H1 (cell line): ENCODE measurements around the gene VCP. TPM values are rescaled to one million over a fixed set of nuclear protein-coding genes. Genes with fewer than 3 reads are reported as not detected.

Experiments used
- CTCF ChIA-PET: fragments of 300-600 bp; sonication (Branson Sonifier 250); formaldehyde crosslinking; loops from one replicate; lab custom pipeline; 2021; ENCODE audit not compliant: partially characterized antibody; lab: Charles Lee
- POLR2A ChIA-PET: fragments of 300-600 bp; sonication (Branson Sonifier 250); formaldehyde crosslinking; loops from one replicate; lab custom pipeline; 2021; ENCODE audit warnings: inconsistent platforms; ENCODE audit not compliant: partially characterized antibody; lab: Charles Lee
- DNase-seq, 2 experiments: peaks; one replicate each; pipeline versions ENCODE4 v3.0.0 to v3.0.0-alpha.2; 2010 to 2022; ENCODE audit warnings: low spot score in 2 of 2, low read depth in 1 of 2, mixed read lengths in 1 of 2
- FAIRE-seq: peaks from 2 replicates; lab custom pipeline; 2011; peaks lifted over from hg19 to GRCh38; lab: Jason Lieb, UNC
- H2AFZ ChIP-seq: 2 replicates; pipeline ENCODE4 v1.8.1; 2012; ENCODE audit warnings: low read length, inconsistent platforms
- H2AK5ac ChIP-seq: 2 replicates; pipeline ENCODE4 v1.6.1; 2013; ENCODE audit warnings: low read depth, low read length
- H2BK120ac ChIP-seq: replicated peaks from 2 replicates; pipeline ENCODE3; 2013; ENCODE audit warnings: low read depth, low read length, inconsistent platforms
- H2BK12ac ChIP-seq: 2 replicates; pipeline ENCODE4 v1.6.1; 2013; ENCODE audit warnings: low read depth, low read length
- H2BK15ac ChIP-seq: 2 replicates; pipeline ENCODE4 v1.6.1; 2013; ENCODE audit warnings: low read length
- H2BK20ac ChIP-seq: 2 replicates; pipeline ENCODE4 v1.6.1; 2013; ENCODE audit warnings: low read length
- H2BK5ac ChIP-seq: 2 replicates; pipeline ENCODE4 v1.6.1; 2013; ENCODE audit warnings: low read depth, low read length
- H3K14ac ChIP-seq: 2 replicates; pipeline ENCODE4 v1.6.1; 2013; ENCODE audit warnings: inconsistent platforms; ENCODE audit not compliant: insufficient read length
- H3K18ac ChIP-seq: 2 replicates; pipeline ENCODE4 v1.6.1; 2013; ENCODE audit warnings: low read length; ENCODE audit errors: extremely low read depth
- H3K23ac ChIP-seq: 2 replicates; pipeline ENCODE4 v1.6.1; 2013; ENCODE audit warnings: inconsistent platforms; ENCODE audit not compliant: insufficient read length
- H3K23me2 ChIP-seq: 2 replicates; pipeline ENCODE4 v1.6.1; 2013; ENCODE audit warnings: low read depth, low read length
- H3K27ac ChIP-seq: 2 replicates; pipeline ENCODE4 v1.6.1; 2011; ENCODE audit warnings: low read depth, low read length, inconsistent platforms
- H3K27me3 ChIP-seq, 4 experiments: replicated peaks in 1 of 4; 1 replicate in 1 of 4; 2 replicates in 3 of 4; pipeline versions ENCODE4 v1.6.1 to v1.8.1; 2011 to 2013; ENCODE audit warnings: low read length in 3 of 4, mild to moderate bottlenecking in 3 of 4, inconsistent platforms in 2 of 4, mixed read lengths in 2 of 4, moderate library complexity in 1 of 4; ENCODE audit not compliant: control insufficient read depth in 3 of 4, insufficient read depth in 3 of 4; ENCODE audit errors: extremely low read depth in 1 of 4
- H3K36me3 ChIP-seq, 4 experiments: 2 replicates each; pipeline versions ENCODE4 v1.6.1 to v1.8.1; 2011 to 2013; ENCODE audit warnings: mild to moderate bottlenecking in 4 of 4, low read length in 3 of 4, moderate library complexity in 2 of 4, control low read depth in 1 of 4, inconsistent platforms in 1 of 4; ENCODE audit not compliant: insufficient read depth in 4 of 4, control insufficient read depth in 2 of 4
- H3K4ac ChIP-seq: replicated peaks from 2 replicates; pipeline ENCODE3; 2013; ENCODE audit warnings: low read length, low read depth, mixed read lengths, inconsistent platforms; ENCODE audit not compliant: insufficient read length
- H3K4me1 ChIP-seq, 4 experiments: replicated peaks in 1 of 4; 1 replicate in 1 of 4; 2 replicates in 3 of 4; pipeline versions ENCODE4 v1.6.1 to v1.8.1; 2011 to 2013; ENCODE audit warnings: low read length in 3 of 4, inconsistent platforms in 2 of 4, mixed read lengths in 1 of 4; ENCODE audit not compliant: insufficient read depth in 4 of 4, control insufficient read depth in 3 of 4
- H3K4me2 ChIP-seq, 2 experiments: 2 replicates each; pipeline versions ENCODE4 v1.6.1 to v1.8.1; 2011 to 2013; ENCODE audit warnings: low read depth in 2 of 2, low read length in 2 of 2, control low read depth in 1 of 2, inconsistent platforms in 1 of 2, mild to moderate bottlenecking in 1 of 2; ENCODE audit not compliant: insufficient read depth in 1 of 2
- H3K4me3 ChIP-seq, 4 experiments: fragments of 200-600, 300-600 bp in 1 of 4; sonication (generic), shearing (Covaris generic), sonication (Bioruptor Twin) in 1 of 4; 2 replicates each; pipeline versions ENCODE4 v1.5.1 to v1.8.1; 2011 to 2016; ENCODE audit warnings: low read length in 4 of 4, low read depth in 3 of 4, control low read depth in 2 of 4, inconsistent platforms in 2 of 4, mild to moderate bottlenecking in 2 of 4, mixed read lengths in 1 of 4, moderate library complexity in 1 of 4; ENCODE audit not compliant: insufficient read depth in 2 of 4; ENCODE audit errors: extremely low read depth in 1 of 4
- H3K56ac ChIP-seq: replicated peaks from 2 replicates; pipeline ENCODE3; 2013; ENCODE audit warnings: low read depth, mild to moderate bottlenecking, mixed read lengths, low read length, inconsistent platforms; ENCODE audit not compliant: insufficient read length
- H3K79me1 ChIP-seq: 2 replicates; pipeline ENCODE4 v1.6.1; 2013; ENCODE audit warnings: low read depth, low read length, control low read depth
- H3K79me2 ChIP-seq, 2 experiments: 2 replicates each; pipeline versions ENCODE4 v1.6.1 to v1.8.1; 2012 to 2013; ENCODE audit warnings: low read length in 2 of 2, mild to moderate bottlenecking in 2 of 2, inconsistent platforms in 1 of 2; ENCODE audit not compliant: insufficient read depth in 2 of 2, control insufficient read depth in 1 of 2
- H3K9ac ChIP-seq, 4 experiments: replicated peaks in 1 of 4; 1 replicate in 1 of 4; 2 replicates in 3 of 4; pipeline versions ENCODE4 v1.6.1 to v1.8.1; 2011 to 2013; ENCODE audit warnings: low read depth in 3 of 4, low read length in 3 of 4, control low read depth in 2 of 4, mild to moderate bottlenecking in 2 of 4, moderate library complexity in 2 of 4, inconsistent platforms in 1 of 4; ENCODE audit errors: extremely low read depth in 1 of 4
- H3K9me3 ChIP-seq, 2 experiments: 2 replicates each; pipeline versions ENCODE4 v1.6.1 to v1.8.1; 2012 to 2013; ENCODE audit warnings: mild to moderate bottlenecking in 2 of 2, moderate library complexity in 2 of 2, control low read depth in 1 of 2, inconsistent platforms in 1 of 2, low read depth in 1 of 2, low read length in 1 of 2, mixed read lengths in 1 of 2; ENCODE audit not compliant: insufficient read depth in 2 of 2
- H4K20me1 ChIP-seq, 2 experiments: replicated peaks in 1 of 2; 2 replicates each; pipeline versions ENCODE3 to v1.8.1; 2011 to 2013; ENCODE audit warnings: inconsistent platforms in 2 of 2, low read length in 2 of 2, mild to moderate bottlenecking in 1 of 2; ENCODE audit not compliant: insufficient read depth in 2 of 2, control insufficient read depth in 1 of 2
- H4K5ac ChIP-seq: 2 replicates; pipeline ENCODE4 v1.6.1; 2013; ENCODE audit warnings: low read length, low read depth, mixed read lengths, inconsistent platforms; ENCODE audit not compliant: insufficient read length
- H4K8ac ChIP-seq: 2 replicates; pipeline ENCODE4 v1.8.0; 2013; ENCODE audit warnings: mild to moderate bottlenecking, moderate library complexity, low read length, inconsistent platforms; ENCODE audit not compliant: insufficient read depth; ENCODE audit errors: extremely low read depth
- H4K91ac ChIP-seq: replicated peaks from 2 replicates; pipeline ENCODE3; 2013; ENCODE audit warnings: low read length, mixed read lengths, inconsistent platforms; ENCODE audit not compliant: insufficient read length
- BCL11A ChIP-seq, 2 experiments: IDR thresholded peaks; one replicate each; pipeline ENCODE4 v1.6.1; 2011; ENCODE audit warnings: low read depth in 2 of 2, low read length in 2 of 2, mild to moderate bottlenecking in 2 of 2
- CHD1 ChIP-seq: IDR thresholded peaks from 2 replicates; pipeline ENCODE4 v1.6.1; 2012; ENCODE audit warnings: low read depth, low read length, improper control_type of control experiment
- CTCF ChIP-seq, 3 experiments: IDR thresholded peaks; 1 replicate in 2 of 3; 2 replicates in 1 of 3; pipeline versions ENCODE4 v1.5.1 to v1.6.1; 2011; ENCODE audit warnings: low read length in 3 of 3, mild to moderate bottlenecking in 3 of 3, inconsistent platforms in 2 of 3, low read depth in 1 of 3, moderate library complexity in 1 of 3; ENCODE audit not compliant: insufficient read depth in 1 of 3; ENCODE audit errors: control extremely low read depth in 1 of 3
- EP300 ChIP-seq, 2 experiments: IDR thresholded peaks; 1 replicate in 1 of 2; 2 replicates in 1 of 2; pipeline ENCODE4 v1.6.1; 2011 to 2012; ENCODE audit warnings: low read depth in 2 of 2, low read length in 2 of 2, mild to moderate bottlenecking in 2 of 2, borderline replicate concordance in 1 of 2, inconsistent platforms in 1 of 2, moderate library complexity in 1 of 2
- HDAC6 ChIP-seq: IDR thresholded peaks from one replicate; pipeline ENCODE4 v1.7.1; 2012; ENCODE audit warnings: low read depth, mild to moderate bottlenecking, inconsistent platforms, low read length, moderate library complexity
- KDM5A ChIP-seq: fragments of 200-600 bp; IDR thresholded peaks from 2 replicates; pipeline ENCODE4 v1.7.1; 2012; ENCODE audit warnings: mild to moderate bottlenecking, low read length, inconsistent platforms, mixed read lengths
- NANOG ChIP-seq: IDR thresholded peaks from 2 replicates; pipeline ENCODE4 v1.6.1; 2011; ENCODE audit warnings: low read length, low read depth, mild to moderate bottlenecking, inconsistent platforms; ENCODE audit not compliant: insufficient read depth, poor library complexity, severe bottlenecking
- SP4 ChIP-seq: IDR thresholded peaks from 2 replicates; pipeline ENCODE4 v1.6.1; 2012; ENCODE audit warnings: low read length, inconsistent platforms
- SUZ12 ChIP-seq: fragments of 200-600 bp; sonication (generic); IDR thresholded peaks from 2 replicates; pipeline ENCODE4 v1.6.1; 2012; ENCODE audit warnings: mild to moderate bottlenecking, inconsistent platforms, low read length, moderate library complexity, mixed read lengths
- YY1 ChIP-seq: IDR thresholded peaks from 2 replicates; pipeline ENCODE4 v1.6.1; 2011; ENCODE audit warnings: low read depth, mild to moderate bottlenecking, low read length
- WGBS, 2 experiments: shearing (Covaris generic) in 1 of 2; methylation state at CpG; one replicate each; pipeline versions ENCODE4 v1.1.6 to v1.1.7; 2013 to 2015; ENCODE audit warnings: low lambda C conversion rate in 2 of 2, mixed read lengths in 2 of 2, inconsistent platforms in 1 of 2, low coverage in 1 of 2, missing lambda C conversion rate in 1 of 2; ENCODE audit not compliant: insufficient replicate concordance in 2 of 2, insufficient coverage in 1 of 2, insufficient read length in 1 of 2; ENCODE audit errors: extremely low coverage in 1 of 2, missing lambda C conversion rate in 1 of 2; 5-methylcytosine and 5-hydroxymethylcytosine counted together
- polyA plus RNA-seq, 7 experiments: library from polyadenylated mRNA; depleted of rRNA in 3 of 7; stranded (reverse) in 5 of 7; unstranded in 2 of 7; fragments of >200 nt in 5 of 7; fragments of 200-250 nt in 2 of 7; gene quantifications; 1 replicate in 5 of 7; 2 replicates in 1 of 7; 4 replicates in 1 of 7; pipeline versions ENCODE4 v1.2.1 to v1.2.3, GENCODE V29; 2011 to 2013; ENCODE audit warnings: missing spikeins in 2 of 7, mixed read lengths in 2 of 7
- total RNA-seq: library from RNA; stranded (reverse); fragmentation: NEBNext Ultra II Directional; extraction: Animal tissue kit (Norgen Biotek cat#: 25700); gene quantifications from 2 replicates; pipeline ENCODE4 v1.2.1, GENCODE V29; 2021
- TF ChIP-seq, protein P1 (sequence below): IDR thresholded peaks from 2 replicates; pipeline ENCODE4 v1.6.1; 2012; ENCODE audit warnings: inconsistent platforms

The VCP gene
- total and polyA plus RNA-seq, 2 of the 8 experiments (the other 6 are each of a cell fraction or from before 2014, with no cell fraction given): 173 to 375 TPM

DNA sequence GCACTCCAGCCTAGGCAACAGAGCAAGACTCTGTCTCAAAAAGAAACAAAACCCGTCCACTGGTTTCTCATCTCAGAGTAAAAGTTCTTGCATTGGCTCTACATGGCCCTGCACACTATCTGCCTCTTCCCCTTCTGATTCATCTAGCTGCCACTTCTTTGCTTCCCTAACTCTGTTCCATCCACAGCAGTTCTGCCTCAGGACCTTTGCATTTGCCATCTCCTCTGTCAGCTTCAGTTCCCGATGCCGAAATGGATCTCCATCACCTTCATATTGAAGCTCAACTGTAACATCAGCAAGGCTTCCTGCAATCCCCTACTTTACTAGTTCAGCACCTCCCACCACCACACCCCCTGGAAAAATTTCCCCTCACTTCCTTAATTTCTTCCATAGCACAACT lies 25.1 kb upstream of the VCP start:
- DNase-seq: no peak
- Histone ChIP-seq H3K9me3 (no peaks in the 10 kb centered on the region), H3K4me2 (no peak overlapping the region), H3K23me2 (peaks cover 8% of the 10 kb centered on the region), H3K27me3 (no peaks in the 10 kb centered on the region), H3K9ac (no peak overlapping the region), H3K27ac (no peak overlapping the region), H4K91ac (no peak overlapping the region), H3K56ac (no peak overlapping the region), H4K20me1 (no peaks in the 10 kb centered on the region), H4K8ac (no peak overlapping the region), H3K14ac (no peak overlapping the region), H3K18ac (no peak overlapping the region), H3K79me2 (peaks cover 0 to 19% of the 10 kb centered on the region in 2 experiments; a peak in 2 of 4 replicates), H3K36me3 (peaks cover 9 to 24% (median 18%) of the 10 kb centered on the region in 4 experiments), H2BK20ac (no peak overlapping the region), H3K4me3 (no peak overlapping the region), H3K4me1 (peaks cover 0 to 11% (median 3%) of the 10 kb centered on the region in 4 experiments; a peak in 5 of 7 replicates), H3K4ac (no peak overlapping the region), H2BK5ac (no peak overlapping the region), H4K5ac (no peak overlapping the region), H3K23ac (no peak overlapping the region), H2BK120ac (no peak overlapping the region), H2BK15ac (no peak overlapping the region), H2AK5ac (no peak overlapping the region), H3K79me1 (peaks cover 7% of the 10 kb centered on the region), H2BK12ac (no peak overlapping the region), H2AFZ (no peak overlapping the region)
- FAIRE-seq: no peak
- ChIA-PET CTCF (interaction anchor here (1.0 to 4.1 kb wide), 3 partner anchors 13 to 337 kb away, joined by 5 to 46 read pairs (median 5); partner anchors contain the start of gene FANCG), POLR2A (interaction anchor here (2.4 to 17.4 kb wide), 3 partner anchors 10 to 22 kb away, joined by 8 to 440 read pairs (median 151); partner anchors contain the start of genes ATOSB, FANCG and VCP)
- WGBS, 2 experiments: 70% methylated on average over 3 of the region's 3 CpGs; no CpG with 5 or more reads in 1 of the 2 experiments
- TF ChIP-seq NANOG: no peak
- no peak for TF ChIP-seq BCL11A (IDR thresholded peaks at IDR 0.05; ENCODE audit: low read depth in 2 of 2, low read length in 2 of 2)
- TF ChIP-seq YY1: no peak
- TF ChIP-seq, protein P1, sequence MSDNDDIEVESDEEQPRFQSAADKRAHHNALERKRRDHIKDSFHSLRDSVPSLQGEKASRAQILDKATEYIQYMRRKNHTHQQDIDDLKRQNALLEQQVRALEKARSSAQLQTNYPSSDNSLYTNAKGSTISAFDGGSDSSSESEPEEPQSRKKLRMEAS: no peak
- TF ChIP-seq EP300 (IDR thresholded peaks at IDR 0.05; ENCODE audit: borderline replicate concordance in 1 of 2, low read depth in 2 of 2, low read length in 2 of 2): no peak
- no peak for TF ChIP-seq SP4
- no peak for TF ChIP-seq HDAC6
- no peak for TF ChIP-seq SUZ12
- no peak for TF ChIP-seq CTCF (IDR thresholded peaks at IDR 0.05; ENCODE audit: control extremely low read depth in 1 of 3, insufficient read depth in 1 of 3, low read depth in 1 of 3, low read length in 3 of 3)
- TF ChIP-seq KDM5A: no peak
- no peak for TF ChIP-seq CHD1
